Measurements from ENCODE around the gene PCIF1.

PCIF1 gene

DNA sequence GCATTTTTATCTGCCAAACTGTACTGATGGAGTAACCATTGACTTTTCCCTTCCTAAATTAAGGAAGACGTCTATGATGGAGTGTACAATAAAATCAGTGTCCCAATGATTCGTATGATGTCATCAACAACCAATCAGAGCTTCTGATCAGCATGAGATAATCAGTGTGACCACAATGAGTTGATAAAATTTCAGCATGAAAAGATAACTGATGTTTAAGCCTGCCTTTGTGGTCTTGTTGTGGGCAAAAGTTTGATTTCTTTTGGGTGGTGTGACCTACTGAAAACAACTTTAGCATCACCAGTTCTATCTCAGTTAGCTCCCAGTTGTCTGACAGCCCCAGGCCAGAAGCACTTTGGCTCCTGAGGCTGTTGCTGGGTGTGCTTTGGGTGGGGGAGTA, 3.3 kb downstream of the PCIF1 start:
- Histone ChIP-seq H4K20me1 (ENCODE audit: control insufficient read depth, insufficient read depth, low read depth, low read length) (peaks cover 4% of the 10 kb centered on the region; the same call in 1 of the 2 replicates), H3K9me3 (ENCODE audit: control insufficient read depth, insufficient read depth, low read length) (no peaks in the 10 kb centered on the region), H3K36me3 (ENCODE audit: control insufficient read depth, low read length) (peaks cover 57% of the 10 kb centered on the region), H3K4me2 (ENCODE audit: low read length) (no peak overlapping the region), H3K79me2 (ENCODE audit: control insufficient read depth, low read length) (peaks cover 49% of the 10 kb centered on the region), H3K9me2 (replicated peaks; ENCODE audit: control insufficient read depth, low read length) (no peaks in the 10 kb centered on the region), H3K4me1 (ENCODE audit: control insufficient read depth, low read length) (peaks cover 14% of the 10 kb centered on the region), H3F3A (ENCODE audit: control insufficient read depth, insufficient read depth) (no peaks in the 10 kb centered on the region; the same call in 1 of the 2 replicates), H3K4me3 (ENCODE audit: low read length) (no peak overlapping the region), H3K27me3 (ENCODE audit: control insufficient read depth, low read length) (no peaks in the 10 kb centered on the region), H3K27ac (ENCODE audit: low read depth, low read length) (no peak overlapping the region)
- TF ChIP-seq EZH2phosphoT487 (IDR thresholded peaks at IDR 0.05; ENCODE audit: borderline replicate concordance, low read length) (no peak), CTCF (IDR thresholded peaks at IDR 0.05; ENCODE audit: low read depth, low read length, poor library complexity, severe bottlenecking) (no peak)

GRCh38 chr20:45938727-45939438, 4.4 kb downstream of the PCIF1 start:
- Histone ChIP-seq H3K9me2 (replicated peaks; ENCODE audit: control insufficient read depth, low read length) (no peaks in the 10 kb centered on the region), H4K20me1 (ENCODE audit: control insufficient read depth, insufficient read depth, low read depth, low read length) (peaks cover 4% of the 10 kb centered on the region; the same call in 1 of the 2 replicates), H3K4me3 (ENCODE audit: low read length) (no peak overlapping the region), H3K27me3 (ENCODE audit: control insufficient read depth, low read length) (no peaks in the 10 kb centered on the region), H3K4me1 (ENCODE audit: control insufficient read depth, low read length) (peaks cover 6% of the 10 kb centered on the region), H3K27ac (ENCODE audit: low read depth, low read length) (no peak overlapping the region), H3K4me2 (ENCODE audit: low read length) (no peak overlapping the region), H3K36me3 (ENCODE audit: control insufficient read depth, low read length) (peaks cover 69% of the 10 kb centered on the region), H3K79me2 (ENCODE audit: control insufficient read depth, low read length) (peaks cover 39% of the 10 kb centered on the region), H3K9me3 (ENCODE audit: control insufficient read depth, insufficient read depth, low read length) (no peaks in the 10 kb centered on the region), H3F3A (ENCODE audit: control insufficient read depth, insufficient read depth) (no peaks in the 10 kb centered on the region; the same call in 1 of the 2 replicates)
- no peak for TF ChIP-seq EZH2phosphoT487 (IDR thresholded peaks at IDR 0.05; ENCODE audit: borderline replicate concordance, low read length)
- TF ChIP-seq CTCF (IDR thresholded peaks at IDR 0.05; ENCODE audit: low read depth, low read length, poor library complexity, severe bottlenecking) = no peak

DNA sequence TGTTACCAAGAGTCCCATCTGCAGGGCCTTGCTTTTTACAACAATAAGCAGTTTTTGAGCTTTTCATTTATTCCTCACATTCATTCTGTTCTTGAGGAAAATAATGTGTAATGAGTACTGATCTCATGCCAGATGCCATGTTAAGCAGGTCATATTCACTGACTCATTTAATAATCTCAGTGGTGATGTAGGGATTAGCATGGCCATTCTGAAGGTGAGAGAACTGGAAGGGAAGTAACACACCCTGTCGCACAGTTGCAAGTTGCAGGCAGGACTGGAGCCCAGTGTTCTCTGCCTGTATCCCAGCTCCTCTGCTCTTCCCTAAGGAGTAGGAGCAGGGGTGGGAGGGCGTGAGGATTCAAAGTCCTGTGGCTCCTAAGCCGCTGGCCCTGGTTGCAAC, 5.6 kb downstream of the PCIF1 start:
- no peaks in the 10 kb centered on the region for H3F3A ChIP-seq (ENCODE audit: control insufficient read depth, insufficient read depth)
- no peak overlapping the region for H3K4me2 ChIP-seq (ENCODE audit: low read length)
- no peak overlapping the region for H3K4me3 ChIP-seq (ENCODE audit: low read length)
- H3K9me2 ChIP-seq (replicated peaks; ENCODE audit: control insufficient read depth, low read length) = no peaks in the 10 kb centered on the region
- peaks cover 4% of the 10 kb centered on the region; the same call in 1 of the 2 replicates for H4K20me1 ChIP-seq (ENCODE audit: control insufficient read depth, insufficient read depth, low read depth, low read length)
- peaks cover 5% of the 10 kb centered on the region for H3K4me1 ChIP-seq (ENCODE audit: control insufficient read depth, low read length)
- no peak overlapping the region for H3K27ac ChIP-seq (ENCODE audit: low read depth, low read length)
- TF ChIP-seq EZH2phosphoT487 (IDR thresholded peaks at IDR 0.05; ENCODE audit: borderline replicate concordance, low read length) = no peak
- TF ChIP-seq CTCF (IDR thresholded peaks at IDR 0.05; ENCODE audit: low read depth, low read length, poor library complexity, severe bottlenecking) = no peak
- H3K79me2 ChIP-seq (ENCODE audit: control insufficient read depth, low read length) = peaks cover 35% of the 10 kb centered on the region
- no peaks in the 10 kb centered on the region for H3K27me3 ChIP-seq (ENCODE audit: control insufficient read depth, low read length)
- no peaks in the 10 kb centered on the region for H3K9me3 ChIP-seq (ENCODE audit: control insufficient read depth, insufficient read depth, low read length)
- H3K36me3 ChIP-seq (ENCODE audit: control insufficient read depth, low read length) = peaks cover 78% of the 10 kb centered on the region
